GM18508 (cell line): ENCODE measurements around the gene BMP3.

Experiments used
- ATAC-seq: cut with Tn5 transposase; IDR thresholded peaks from one replicate; pipeline ENCODE4 v1.9.1; 2021; ENCODE audit warnings: moderate number of reproducible peaks; ENCODE audit not compliant: insufficient read depth, unreplicated experiment

BMP3 gene

GRCh38 chr4:81040012-81040659 is 9.6 kb downstream of the BMP3 start:
- no peak for ATAC-seq

GRCh38 chr4:81042578-81043365 is 12.3 kb downstream of the BMP3 start:
- ATAC-seq, result no peak

- ATAC-seq, result no peak
These were observed 18.8 kb downstream of the BMP3 start for GRCh38 chr4:81049330-81049729.

- no peak for ATAC-seq
These were observed 19.4 kb downstream of the BMP3 start for GRCh38 chr4:81049907-81050306.

GRCh38 chr4:81052119-81053068 is 21.9 kb downstream of the BMP3 start:
- peak; percentile 97 for ATAC-seq

- no peak for ATAC-seq
These were observed 28.1 kb downstream of the BMP3 start for GRCh38 chr4:81058621-81059020.

GRCh38 chr4:81060587-81061343 is 30.3 kb downstream of the BMP3 start:
- ATAC-seq, result no peak

GRCh38 chr4:81061344-81061730 is 30.8 kb downstream of the BMP3 start:
- ATAC-seq, result no peak

- no peak for ATAC-seq
These were observed 31.5 kb downstream of the BMP3 start for GRCh38 chr4:81062001-81062400.

GRCh38 chr4:81065446-81065845 is 34.9 kb downstream of the BMP3 start:
- no peak for ATAC-seq

- peak; percentile 92 for ATAC-seq
These were observed 39.3 kb downstream of the BMP3 start for GRCh38 chr4:81069706-81070331.

GRCh38 chr4:81071013-81071412 is 40.5 kb downstream of the BMP3 start:
- ATAC-seq, result no peak

- ATAC-seq, result no peak
These were observed 50.6 kb downstream of the BMP3 start for GRCh38 chr4:81081156-81081555.

- ATAC-seq, result no peak
These were observed 53.5 kb downstream of the BMP3 start for GRCh38 chr4:81084029-81084428.

GRCh38 chr4:81084634-81085033 is 54.1 kb downstream of the BMP3 start:
- ATAC-seq, result no peak

GRCh38 chr4:81085291-81085690 is 54.8 kb downstream of the BMP3 start:
- ATAC-seq, result no peak

- ATAC-seq, result no peak
These were observed 55.5 kb downstream of the BMP3 start for GRCh38 chr4:81085979-81086378.

GRCh38 chr4:81093720-81094401 is 63.4 kb downstream of the BMP3 start:
- no peak for ATAC-seq

- no peak for ATAC-seq
These were observed 64.9 kb downstream of the BMP3 start for GRCh38 chr4:81095389-81095788.
